Measurements from ENCODE around the gene IL5. TPM values are rescaled to one million over a fixed set of nuclear protein-coding genes. Genes with fewer than 3 reads are reported as not detected.
"Not testable (repeated sequence)": the region's sequence is repeated elsewhere in the genome, so short reads cannot be mapped to it uniquely, and the experiment has no call there.

Gene IL5
- total RNA-seq, result not detected

GRCh38 chr5:132543472-132544201 is at the start of gene IL5:
TSS of gene IL5 (minus strand) at chr5:132543522. CDS start at chr5:132543478, 44 bp downstream.
- DNase-seq (ENCODE audit: low spot score), result no peak

- no peak for DNase-seq (ENCODE audit: low spot score)
Observed at GRCh38 chr5:132592521-132592920, 49.2 kb upstream of the IL5 start.

DNA sequence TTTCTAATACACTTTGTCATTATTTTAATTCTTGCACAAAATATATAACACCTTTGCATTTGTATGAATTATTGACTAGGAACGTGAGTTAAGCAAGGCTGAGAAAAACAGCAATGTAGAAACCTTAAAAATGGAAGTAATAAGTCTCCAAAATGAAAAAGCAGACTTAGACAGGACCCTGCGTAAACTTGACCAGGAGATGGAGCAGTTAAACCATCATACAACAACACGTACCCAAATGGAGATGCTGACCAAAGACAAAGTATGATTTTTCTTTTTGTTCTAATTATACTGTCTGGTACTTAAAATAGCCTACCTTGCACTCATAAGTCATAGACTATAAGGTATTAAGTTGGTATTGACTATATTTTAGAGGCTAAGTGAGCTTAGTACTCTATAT is 47.8 kb upstream of the IL5 start:
- no peak for DNase-seq (ENCODE audit: low spot score)

DNA sequence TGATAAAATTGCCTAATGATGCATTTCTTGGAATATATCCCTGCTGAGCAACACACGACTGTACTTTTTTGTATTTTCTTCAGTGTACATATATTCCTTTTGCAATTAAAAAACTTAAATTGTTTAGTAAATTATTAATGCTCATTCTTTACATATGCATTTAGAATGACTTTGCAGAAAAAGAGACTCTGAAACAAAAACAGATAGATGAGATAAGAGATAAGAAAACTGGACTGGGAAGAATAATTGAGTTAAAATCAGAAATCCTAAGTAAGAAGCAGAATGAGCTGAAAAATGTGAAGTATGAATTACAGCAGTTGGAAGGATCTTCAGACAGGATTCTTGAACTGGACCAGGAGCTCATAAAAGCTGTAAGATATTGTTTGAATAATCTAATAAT is 46.1 kb upstream of the IL5 start:
- DNase-seq (ENCODE audit: low spot score), result no peak

GRCh38 chr5:132586063-132586462 is 42.7 kb upstream of the IL5 start:
- DNase-seq (ENCODE audit: low spot score), result no peak

DNA sequence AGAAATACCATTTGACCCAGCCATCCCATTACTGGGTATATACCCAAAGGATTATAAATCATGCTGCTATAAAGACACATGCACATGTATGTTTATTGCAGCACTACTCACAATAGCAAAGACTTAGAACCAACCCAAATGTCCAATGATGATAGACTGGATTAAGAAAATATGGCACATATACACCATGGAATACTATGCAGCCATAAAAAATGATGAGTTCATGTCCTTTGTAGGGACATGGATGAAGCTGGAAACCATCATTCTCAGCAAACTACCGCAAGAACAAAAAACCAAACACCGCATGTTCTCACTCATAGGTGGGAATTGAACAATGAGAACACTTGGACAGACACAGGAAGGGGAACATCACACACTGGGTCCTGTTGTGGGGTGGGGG is 41.2 kb upstream of the IL5 start:
- not testable (repeated sequence) for DNase-seq (ENCODE audit: low spot score)

DNA sequence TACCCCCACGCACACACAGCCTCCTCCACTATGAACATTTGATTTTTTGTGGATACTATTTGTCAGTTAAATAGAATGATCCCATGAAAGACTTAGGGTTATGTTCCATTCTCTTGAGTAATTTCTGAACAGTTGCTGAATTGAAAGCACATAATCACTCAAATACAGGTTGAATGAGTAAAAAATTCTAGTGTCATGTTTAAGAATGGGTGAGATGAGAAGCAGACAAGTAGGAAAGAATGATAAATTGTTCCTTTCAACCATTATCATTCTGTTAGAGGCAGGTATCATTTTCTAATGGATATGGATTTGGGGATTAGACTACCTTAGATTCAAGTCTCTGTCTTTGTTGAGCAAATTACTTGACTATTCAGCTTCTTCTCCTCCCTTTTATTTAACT is 32.8 kb upstream of the IL5 start:
- DNase-seq (ENCODE audit: low spot score), result no peak

GRCh38 chr5:132566657-132567056 is 23.3 kb upstream of the IL5 start:
- no peak for DNase-seq (ENCODE audit: low spot score)

- DNase-seq (ENCODE audit: low spot score), result not testable (repeated sequence)
Observed at GRCh38 chr5:132564555-132564954, 21.2 kb upstream of the IL5 start.

DNA sequence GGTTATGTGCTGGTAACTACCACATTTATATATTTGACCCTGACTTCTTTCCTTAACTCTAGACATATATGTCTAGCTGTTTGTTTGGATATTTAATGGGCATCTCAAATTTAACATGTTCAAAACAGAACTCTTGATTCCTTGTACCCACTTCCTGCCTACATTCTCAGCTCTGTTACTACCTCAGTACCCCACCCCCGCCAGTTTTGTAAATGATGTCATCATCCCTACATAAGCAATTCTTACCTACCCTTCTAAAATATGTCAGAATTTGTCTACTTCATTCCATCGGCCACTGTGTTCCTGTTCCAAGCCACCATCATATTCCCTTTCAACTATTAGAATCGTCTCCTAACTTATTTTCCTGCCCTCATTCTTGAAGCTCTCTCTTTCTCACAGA is 18.3 kb upstream of the IL5 start:
- no peak for DNase-seq (ENCODE audit: low spot score)

- DNase-seq (ENCODE audit: low spot score), result no peak
Observed at GRCh38 chr5:132559383-132560060, 16.2 kb upstream of the IL5 start.

DNA sequence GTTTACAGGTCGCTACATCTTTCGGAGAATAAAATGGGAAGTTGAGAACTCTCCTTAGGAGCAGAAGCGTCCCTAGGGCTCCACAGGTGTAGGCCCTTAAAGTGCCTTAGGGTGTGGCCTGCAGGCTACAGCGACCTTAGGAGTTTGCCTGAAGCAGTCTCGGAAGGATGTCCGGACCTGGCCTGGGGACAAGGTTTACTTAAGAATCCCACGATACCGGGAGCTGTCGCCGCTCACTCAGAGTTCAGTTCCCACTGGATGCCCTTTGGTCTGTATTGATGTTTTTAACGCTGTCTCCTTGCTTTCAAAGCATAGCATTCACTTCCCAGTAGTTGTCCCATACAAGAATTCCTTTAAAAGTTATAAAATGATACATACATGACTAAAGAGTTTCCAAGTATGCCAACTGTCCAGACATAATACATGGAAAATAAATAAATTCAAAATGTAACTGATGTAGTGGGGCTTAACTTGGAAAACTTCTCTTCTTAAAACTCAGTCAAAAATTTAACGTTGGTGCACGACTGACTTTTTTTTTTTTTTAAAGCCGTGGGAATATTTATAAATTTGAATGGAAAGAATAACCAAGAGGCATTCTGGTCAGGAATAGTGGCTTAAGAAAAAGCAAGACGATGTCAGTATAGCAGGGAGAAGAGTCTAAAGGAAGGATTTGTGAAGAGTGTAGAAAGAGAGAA is 14.3 kb upstream of the IL5 start:
- no peak for DNase-seq (ENCODE audit: low spot score)

GRCh38 chr5:132556763-132557477 is 13.6 kb upstream of the IL5 start, which contains the start of gene RAD50:
TSS of gene RAD50 (plus strand) at chr5:132556977. CDS start at chr5:132557325, 348 bp downstream.
- DNase-seq (ENCODE audit: low spot score), result peak; percentile 94

DNA sequence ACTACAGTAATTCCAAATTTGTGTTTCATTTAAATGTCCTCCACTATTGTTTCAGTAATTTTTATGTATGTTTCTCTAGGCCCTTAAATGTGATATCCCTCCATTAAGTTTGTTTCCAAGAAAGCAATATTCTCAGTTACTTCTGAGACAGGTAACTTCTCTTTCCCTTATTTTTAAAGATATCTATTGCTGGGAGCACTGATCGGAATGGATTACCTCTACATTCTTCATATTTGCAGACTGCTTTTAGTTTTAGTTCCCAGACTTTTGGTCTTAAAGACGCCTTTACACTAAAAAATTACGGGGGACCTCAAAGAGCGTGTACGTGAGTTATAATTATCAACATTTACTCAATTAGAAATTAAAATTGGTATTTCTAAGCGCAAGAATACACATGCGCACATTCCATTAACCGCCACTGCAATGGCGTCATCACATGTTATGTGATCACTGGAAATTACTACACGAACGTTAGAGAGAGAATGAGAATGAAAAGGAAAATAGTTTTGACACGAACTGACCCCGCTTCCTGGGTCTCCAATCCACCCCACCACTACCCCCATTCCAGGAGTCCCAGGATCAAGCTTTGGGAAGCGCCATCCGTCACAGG is 12.9 kb upstream of the IL5 start:
- DNase-seq (ENCODE audit: low spot score), result no peak

- no peak for DNase-seq (ENCODE audit: low spot score)
Observed at GRCh38 chr5:132549576-132549975, 6.3 kb upstream of the IL5 start.

DNA sequence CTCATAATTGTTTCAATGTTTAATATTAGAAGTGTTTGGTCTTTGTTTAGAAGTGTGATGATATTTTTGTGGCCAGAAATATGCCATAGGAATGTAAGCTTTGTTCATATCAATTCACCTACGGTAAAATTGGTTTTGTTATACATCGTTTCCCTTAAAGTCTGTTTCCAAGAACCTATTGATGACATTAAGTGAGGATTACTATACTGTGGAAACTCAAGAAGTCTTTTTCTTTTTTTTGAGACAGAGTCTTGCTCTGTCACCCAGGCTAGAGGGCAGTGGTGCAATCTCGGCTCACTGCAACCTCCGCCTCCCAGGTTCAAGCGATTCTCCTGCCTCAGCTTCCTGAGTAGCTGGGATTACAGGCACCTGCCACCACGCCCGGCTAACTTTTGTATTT is 5.5 kb upstream of the IL5 start:
- not testable (repeated sequence) for DNase-seq (ENCODE audit: low spot score)

- DNase-seq (ENCODE audit: low spot score), result no peak
Observed at GRCh38 chr5:132547269-132547668, 3.9 kb upstream of the IL5 start.

DNA sequence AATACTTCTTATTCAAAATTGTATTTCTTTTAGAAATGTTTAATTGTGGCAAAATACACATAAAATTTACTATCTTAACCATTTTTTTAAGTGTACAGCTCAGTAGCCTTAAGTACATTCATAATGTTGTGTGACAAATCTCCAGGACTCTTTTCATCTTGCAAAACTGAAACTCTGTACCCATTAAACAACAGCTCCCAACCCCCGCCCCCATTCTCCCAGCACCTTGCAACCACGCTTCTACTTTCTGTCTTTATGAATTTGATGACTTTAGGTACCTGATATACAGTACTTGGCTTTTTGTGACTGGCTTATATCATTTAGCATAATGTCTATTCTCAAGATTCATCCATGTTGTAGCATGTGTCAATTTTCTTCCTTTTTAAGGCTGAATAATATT is 2.8 kb upstream of the IL5 start:
- no peak for DNase-seq (ENCODE audit: low spot score)

DNA sequence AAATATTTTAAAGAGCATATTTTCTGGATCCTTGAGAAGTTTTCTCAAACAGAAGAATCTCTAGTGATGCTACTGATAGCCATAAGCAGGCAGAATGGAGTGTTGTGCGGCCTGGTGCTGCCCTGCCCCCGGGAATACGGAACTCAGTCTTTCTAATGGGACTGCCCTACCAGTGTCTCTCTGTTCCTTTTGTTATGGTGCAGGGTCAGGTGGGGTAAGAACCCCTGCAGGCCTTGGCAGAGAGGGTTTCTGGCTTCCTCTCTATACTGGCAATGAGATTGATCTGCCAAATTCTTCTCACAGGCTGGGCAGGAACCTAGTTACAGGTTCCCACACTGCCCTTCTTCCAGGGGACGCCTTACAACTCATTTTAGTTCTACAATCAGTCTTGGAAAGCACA is 2.6 kb downstream of the IL5 start:
- DNase-seq (ENCODE audit: low spot score), result no peak

DNA sequence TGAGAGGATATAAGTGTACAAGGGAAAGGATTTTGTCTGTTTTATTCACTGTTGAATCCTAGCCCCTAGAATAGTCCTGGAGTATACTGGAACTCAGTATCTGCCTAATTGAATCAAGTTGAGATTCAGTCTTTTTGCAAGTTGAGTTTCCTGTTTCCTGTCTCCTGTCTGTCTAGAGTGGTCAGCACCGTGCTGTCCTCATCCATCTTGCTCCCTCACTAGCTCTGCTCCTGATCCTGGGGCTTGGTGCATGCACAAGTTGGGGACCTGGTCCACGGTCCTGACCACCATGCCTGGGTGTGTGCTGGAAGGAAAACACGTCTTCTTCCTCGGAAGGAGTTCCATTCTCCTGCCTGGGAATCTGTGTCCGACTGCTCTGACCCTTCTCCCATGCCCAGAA is 3.2 kb downstream of the IL5 start:
- DNase-seq (ENCODE audit: low spot score), result no peak

GRCh38 chr5:132539716-132540115 is 3.6 kb downstream of the IL5 start:
- no peak for DNase-seq (ENCODE audit: low spot score)

DNA sequence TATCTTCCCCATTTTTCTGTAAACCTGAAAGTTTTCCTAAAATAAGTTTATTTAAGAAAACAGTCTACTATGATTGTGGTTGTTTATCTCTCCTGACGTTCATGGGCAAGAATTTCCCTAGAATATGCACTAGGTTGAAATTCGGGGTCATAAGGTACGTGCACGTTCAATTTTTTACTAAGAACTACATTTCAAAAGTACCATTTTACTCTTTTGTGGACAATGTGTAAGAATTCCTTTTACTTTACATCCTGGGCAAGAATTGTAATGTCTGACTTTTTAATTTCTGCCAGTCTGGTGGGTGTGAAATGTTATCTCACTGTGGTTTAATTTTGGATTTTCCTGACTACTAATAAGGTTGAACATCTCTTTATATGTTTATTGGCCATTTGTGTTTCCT is 12.4 kb downstream of the IL5 start:
- no peak for DNase-seq (ENCODE audit: low spot score)

All from ureter (tissue), 1 donor.